ENCODE data around the gene RASGRP1.

DNA sequence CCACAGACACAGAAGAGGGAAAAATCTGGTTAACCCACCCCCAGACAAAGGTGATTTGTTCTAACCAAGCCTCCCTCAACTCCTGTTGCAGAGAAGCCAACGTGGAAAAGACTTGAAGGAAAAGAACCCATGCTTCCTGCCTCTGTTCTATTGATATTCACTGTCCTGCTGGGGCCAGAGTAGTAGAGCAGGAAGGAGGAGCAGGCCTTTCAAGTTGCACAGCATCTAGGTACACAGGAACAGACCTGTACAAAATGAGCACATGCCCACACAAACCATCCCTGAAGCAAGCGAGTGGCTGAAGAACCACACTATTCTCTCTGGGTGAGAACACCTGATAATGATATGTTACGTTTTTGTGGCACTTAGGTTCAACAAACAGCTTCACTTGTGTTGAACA lies 29.9 kb downstream of the RASGRP1 start:
- TF ChIP-seq, protein P1, sequence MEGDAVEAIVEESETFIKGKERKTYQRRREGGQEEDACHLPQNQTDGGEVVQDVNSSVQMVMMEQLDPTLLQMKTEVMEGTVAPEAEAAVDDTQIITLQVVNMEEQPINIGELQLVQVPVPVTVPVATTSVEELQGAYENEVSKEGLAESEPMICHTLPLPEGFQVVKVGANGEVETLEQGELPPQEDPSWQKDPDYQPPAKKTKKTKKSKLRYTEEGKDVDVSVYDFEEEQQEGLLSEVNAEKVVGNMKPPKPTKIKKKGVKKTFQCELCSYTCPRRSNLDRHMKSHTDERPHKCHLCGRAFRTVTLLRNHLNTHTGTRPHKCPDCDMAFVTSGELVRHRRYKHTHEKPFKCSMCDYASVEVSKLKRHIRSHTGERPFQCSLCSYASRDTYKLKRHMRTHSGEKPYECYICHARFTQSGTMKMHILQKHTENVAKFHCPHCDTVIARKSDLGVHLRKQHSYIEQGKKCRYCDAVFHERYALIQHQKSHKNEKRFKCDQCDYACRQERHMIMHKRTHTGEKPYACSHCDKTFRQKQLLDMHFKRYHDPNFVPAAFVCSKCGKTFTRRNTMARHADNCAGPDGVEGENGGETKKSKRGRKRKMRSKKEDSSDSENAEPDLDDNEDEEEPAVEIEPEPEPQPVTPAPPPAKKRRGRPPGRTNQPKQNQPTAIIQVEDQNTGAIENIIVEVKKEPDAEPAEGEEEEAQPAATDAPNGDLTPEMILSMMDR (IDR thresholded peaks at IDR 0.05), result no peak
- no peak for TF ChIP-seq POLR2A (IDR thresholded peaks at IDR 0.05)
